Fibroblast of mammary gland (primary cell): Measurements from ENCODE around the gene TRIM22.
"Not testable (repeated sequence)": the region's sequence is repeated elsewhere in the genome, so short reads cannot be mapped to it uniquely, and the experiment has no call there.

ENCODE experiments used
- DNase-seq: peaks from one replicate; pipeline ENCODE4 v3.0.0-alpha.2; 2010; ENCODE audit warnings: low read depth
- H3K4me3 ChIP-seq: 2 replicates; pipeline ENCODE4 v1.5.1; 2011; ENCODE audit warnings: low read depth, mild to moderate bottlenecking, low read length, moderate library complexity; ENCODE audit not compliant: control insufficient read depth
- TF ChIP-seq, protein P1 (sequence below): conservative IDR thresholded peaks from 2 replicates; pipeline ENCODE4 v1.5.1; 2011; ENCODE audit warnings: low read depth, low read length, inconsistent platforms; ENCODE audit not compliant: control insufficient read depth, insufficient read depth

TRIM22 gene

DNA sequence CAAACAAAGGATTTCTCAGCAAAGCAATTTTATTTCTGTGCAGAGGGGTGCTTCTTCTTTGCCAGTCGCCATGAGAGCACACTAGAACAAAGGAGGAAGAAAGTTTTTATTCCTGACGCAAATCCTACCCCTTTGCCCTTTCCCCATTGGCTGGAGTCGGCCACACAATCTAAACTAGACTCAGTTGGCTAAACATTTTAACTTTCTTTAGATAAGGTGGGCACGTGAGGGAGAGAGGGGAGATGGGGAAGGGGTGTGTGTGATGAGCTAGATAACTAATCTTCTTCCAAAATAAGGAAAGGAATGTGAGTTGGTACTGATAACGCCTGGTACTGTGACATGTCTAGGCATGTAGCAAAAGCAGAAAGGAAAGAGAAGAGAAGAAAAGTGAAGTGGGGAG, 626 bp downstream of the TRIM22 start:
- TF ChIP-seq, protein P1, sequence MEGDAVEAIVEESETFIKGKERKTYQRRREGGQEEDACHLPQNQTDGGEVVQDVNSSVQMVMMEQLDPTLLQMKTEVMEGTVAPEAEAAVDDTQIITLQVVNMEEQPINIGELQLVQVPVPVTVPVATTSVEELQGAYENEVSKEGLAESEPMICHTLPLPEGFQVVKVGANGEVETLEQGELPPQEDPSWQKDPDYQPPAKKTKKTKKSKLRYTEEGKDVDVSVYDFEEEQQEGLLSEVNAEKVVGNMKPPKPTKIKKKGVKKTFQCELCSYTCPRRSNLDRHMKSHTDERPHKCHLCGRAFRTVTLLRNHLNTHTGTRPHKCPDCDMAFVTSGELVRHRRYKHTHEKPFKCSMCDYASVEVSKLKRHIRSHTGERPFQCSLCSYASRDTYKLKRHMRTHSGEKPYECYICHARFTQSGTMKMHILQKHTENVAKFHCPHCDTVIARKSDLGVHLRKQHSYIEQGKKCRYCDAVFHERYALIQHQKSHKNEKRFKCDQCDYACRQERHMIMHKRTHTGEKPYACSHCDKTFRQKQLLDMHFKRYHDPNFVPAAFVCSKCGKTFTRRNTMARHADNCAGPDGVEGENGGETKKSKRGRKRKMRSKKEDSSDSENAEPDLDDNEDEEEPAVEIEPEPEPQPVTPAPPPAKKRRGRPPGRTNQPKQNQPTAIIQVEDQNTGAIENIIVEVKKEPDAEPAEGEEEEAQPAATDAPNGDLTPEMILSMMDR = no peak
- peak overlapping the region; percentile 54 for H3K4me3 ChIP-seq
- DNase-seq = peak; percentile 53

DNA sequence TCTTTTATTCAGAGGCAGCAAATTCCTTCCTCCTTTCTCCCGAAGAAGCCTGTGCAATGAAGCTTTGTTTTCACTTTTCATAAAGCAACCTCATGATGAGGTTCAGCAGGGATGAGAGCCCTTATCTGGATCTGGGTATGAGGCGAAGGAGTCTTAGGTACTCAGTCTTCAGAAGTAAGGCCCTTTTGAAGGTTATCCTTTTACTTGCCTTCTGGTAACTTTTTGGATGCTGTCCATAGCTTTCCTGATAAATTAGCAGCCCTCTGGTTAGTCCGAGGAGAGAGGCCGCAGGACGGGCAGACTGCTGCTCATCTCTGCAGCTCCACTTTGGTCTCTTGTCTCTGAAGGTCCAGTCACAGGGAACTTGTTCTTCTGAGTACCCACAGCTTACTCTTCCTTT, 1.1 kb downstream of the TRIM22 start:
- H3K4me3 ChIP-seq = peak overlapping the region; percentile 54
- DNase-seq = peak; percentile 59
- TF ChIP-seq, protein P1 = no peak

DNA sequence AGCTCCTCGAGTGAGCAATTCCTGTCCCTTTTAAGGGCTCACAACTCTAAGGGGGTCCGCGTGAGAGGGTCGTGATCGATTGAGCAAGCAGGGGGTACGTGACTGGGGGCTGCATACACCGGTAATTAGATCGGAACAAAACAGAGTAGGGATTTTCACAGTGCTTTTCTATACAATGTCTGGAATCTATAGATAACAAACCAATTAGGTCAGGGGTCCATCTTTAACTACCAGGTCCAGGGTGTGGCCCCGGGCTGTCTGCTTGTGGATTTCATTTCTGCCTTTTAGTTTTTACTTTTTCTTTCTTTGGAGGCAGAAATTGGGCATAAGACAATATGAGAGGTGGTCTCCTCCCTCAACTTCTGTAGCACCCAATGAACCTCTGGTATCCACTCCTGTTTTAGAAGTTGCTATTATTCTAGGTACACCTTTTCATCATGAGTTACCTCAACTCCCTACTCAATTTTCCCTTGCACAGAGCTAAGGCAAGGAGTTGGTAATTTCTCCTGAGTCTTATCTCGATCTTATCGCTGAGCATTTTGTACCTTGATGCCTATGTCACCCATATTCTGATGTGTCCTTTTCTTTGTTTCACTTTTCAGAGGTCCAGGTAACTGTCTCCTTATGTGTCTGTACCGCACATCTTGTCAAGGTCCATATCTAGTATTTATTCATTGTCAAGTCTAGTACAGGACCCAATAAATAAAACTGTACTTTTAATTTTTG, 1.8 kb downstream of the TRIM22 start:
- peak overlapping the region; percentile 54 for H3K4me3 ChIP-seq
- not testable (repeated sequence) for DNase-seq

DNA sequence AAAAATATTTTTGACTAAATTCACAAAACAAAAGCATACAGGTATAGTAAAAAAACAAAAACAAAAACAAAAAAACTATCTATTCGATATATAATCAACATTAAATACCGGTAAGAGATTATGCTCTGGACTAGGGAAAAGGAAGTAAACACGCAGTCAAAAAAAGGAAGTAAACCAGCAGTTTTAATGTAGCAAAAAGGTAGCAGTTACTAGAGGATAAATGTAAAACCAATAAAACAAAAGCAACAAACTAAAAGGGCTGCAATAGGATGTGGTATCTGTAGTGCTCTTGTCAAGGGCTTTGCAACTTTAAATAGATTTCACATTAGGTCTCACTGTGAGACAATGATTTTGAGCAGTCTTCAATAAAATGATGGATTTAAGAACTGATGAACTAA, 2.4 kb downstream of the TRIM22 start:
- DNase-seq = no peak
- no peak overlapping the region for H3K4me3 ChIP-seq
- TF ChIP-seq, protein P1 = no peak

DNA sequence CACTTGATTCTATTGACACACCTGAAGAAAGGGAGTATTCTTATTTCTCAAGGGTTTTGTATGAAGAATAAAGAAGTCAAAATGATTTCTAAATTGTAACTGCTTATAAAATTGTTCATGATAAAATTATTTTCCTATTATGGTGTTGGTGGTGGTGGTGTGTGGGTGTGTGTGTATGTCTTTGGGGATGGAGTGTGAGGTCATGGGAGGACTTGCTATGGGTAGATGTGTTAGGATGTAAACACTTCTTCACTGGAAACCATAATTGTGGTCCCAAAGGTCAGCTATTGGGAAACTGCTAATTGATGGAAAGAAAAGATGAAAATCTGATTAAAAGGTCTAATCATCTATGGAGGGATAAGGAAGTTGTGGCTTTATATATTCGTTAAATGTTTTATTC, 5.1 kb downstream of the TRIM22 start:
- DNase-seq = no peak
- no peak overlapping the region for H3K4me3 ChIP-seq
- TF ChIP-seq, protein P1 = no peak

DNA sequence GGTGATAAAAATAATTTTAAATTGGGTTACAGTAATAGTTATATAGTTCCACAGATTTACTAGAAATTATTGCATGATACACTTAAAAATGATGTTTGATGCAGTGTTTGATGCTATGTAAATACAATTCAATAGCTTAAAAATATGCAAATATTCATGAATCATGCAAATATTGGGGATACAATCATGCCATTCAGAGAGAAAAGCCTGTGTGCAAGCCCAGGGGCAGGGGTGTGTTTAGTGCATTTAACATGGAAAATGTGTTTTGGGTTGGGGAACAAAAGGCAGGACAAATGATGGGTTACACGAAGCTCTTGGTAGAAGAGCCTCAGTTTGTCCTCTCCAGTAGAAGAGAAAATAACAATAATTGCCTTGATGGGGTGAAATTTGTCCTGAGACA, 6.0 kb downstream of the TRIM22 start:
- TF ChIP-seq, protein P1 = no peak
- H3K4me3 ChIP-seq = no peak overlapping the region
- no peak for DNase-seq

DNA sequence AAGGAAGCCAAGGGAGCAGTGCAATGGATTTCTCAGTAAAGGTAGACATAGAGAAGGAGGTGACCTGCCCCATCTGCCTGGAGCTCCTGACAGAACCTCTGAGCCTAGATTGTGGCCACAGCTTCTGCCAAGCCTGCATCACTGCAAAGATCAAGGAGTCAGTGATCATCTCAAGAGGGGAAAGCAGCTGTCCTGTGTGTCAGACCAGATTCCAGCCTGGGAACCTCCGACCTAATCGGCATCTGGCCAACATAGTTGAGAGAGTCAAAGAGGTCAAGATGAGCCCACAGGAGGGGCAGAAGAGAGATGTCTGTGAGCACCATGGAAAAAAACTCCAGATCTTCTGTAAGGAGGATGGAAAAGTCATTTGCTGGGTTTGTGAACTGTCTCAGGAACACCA, 6.6 kb downstream of the TRIM22 start:
- H3K4me3 ChIP-seq = no peak overlapping the region
- peak; percentile 16 for DNase-seq
- TF ChIP-seq, protein P1 = no peak
